Coronary artery (tissue), 2 donors: ENCODE measurements around the gene CCDC69.

Source experiments
- DNase-seq: peaks from one replicate; pipeline ENCODE4 v3.0.0-alpha.2; 2017; ENCODE audit warnings: low spot score
- H3K27ac ChIP-seq, 2 donors: fragments of 200-600 bp; sonication (generic); one replicate each; pipeline ENCODE4 v1.5.1; 2016 to 2019
- H3K4me3 ChIP-seq: fragments of 200-600 bp; sonication (generic); 2 replicates; pipeline ENCODE4 v1.5.1; 2016; ENCODE audit warnings: mild to moderate bottlenecking, moderate library complexity
- TF ChIP-seq, protein P1 (sequence below): fragments of 200-600 bp; sonication (generic); IDR thresholded peaks from one replicate; pipeline ENCODE4 v1.5.1; 2019; ENCODE audit warnings: antibody characterized with exemption

CCDC69 gene

DNA sequence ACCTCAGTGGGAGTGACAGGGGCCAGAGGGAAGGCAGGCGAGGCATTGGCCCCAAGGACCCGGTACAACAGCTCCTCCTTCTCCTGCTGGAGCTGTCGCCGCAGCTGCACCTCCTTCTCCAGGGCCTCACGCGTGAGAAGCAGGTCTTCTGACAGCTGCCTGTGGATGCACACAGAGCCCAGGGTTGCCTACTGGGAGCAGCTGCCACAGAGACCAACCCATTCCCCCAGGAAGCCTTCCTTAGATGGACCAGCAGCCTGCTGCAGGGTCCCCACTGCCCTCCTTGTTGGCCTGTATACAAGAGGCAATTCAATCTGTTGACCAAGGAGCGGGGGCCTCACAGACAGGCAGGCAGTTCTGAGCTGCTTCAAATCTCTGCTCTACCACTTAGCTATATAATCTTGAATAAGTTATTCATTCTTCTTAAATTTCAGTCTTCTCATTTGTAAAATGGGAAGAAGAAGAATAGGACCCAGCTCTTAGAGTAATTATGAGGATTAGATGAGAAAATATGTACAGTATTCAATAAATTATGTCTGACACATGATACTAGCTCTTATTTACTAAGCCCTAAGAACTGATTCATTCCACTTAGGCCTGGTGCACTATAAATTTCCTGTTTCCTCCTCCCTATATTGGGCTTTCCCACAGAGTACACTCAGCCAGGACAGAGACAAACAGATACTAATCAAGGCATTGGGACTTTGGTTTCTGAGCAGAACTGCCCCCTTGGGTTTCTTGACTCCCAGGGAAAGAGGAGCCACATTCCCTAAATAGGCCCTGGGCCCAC lies 40.2 kb downstream of the CCDC69 start:
- TF ChIP-seq, protein P1, sequence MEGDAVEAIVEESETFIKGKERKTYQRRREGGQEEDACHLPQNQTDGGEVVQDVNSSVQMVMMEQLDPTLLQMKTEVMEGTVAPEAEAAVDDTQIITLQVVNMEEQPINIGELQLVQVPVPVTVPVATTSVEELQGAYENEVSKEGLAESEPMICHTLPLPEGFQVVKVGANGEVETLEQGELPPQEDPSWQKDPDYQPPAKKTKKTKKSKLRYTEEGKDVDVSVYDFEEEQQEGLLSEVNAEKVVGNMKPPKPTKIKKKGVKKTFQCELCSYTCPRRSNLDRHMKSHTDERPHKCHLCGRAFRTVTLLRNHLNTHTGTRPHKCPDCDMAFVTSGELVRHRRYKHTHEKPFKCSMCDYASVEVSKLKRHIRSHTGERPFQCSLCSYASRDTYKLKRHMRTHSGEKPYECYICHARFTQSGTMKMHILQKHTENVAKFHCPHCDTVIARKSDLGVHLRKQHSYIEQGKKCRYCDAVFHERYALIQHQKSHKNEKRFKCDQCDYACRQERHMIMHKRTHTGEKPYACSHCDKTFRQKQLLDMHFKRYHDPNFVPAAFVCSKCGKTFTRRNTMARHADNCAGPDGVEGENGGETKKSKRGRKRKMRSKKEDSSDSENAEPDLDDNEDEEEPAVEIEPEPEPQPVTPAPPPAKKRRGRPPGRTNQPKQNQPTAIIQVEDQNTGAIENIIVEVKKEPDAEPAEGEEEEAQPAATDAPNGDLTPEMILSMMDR: no peak
- H3K4me3 ChIP-seq: no peak overlapping the region
- H3K27ac ChIP-seq: no peak overlapping the region
- DNase-seq: no peak

DNA sequence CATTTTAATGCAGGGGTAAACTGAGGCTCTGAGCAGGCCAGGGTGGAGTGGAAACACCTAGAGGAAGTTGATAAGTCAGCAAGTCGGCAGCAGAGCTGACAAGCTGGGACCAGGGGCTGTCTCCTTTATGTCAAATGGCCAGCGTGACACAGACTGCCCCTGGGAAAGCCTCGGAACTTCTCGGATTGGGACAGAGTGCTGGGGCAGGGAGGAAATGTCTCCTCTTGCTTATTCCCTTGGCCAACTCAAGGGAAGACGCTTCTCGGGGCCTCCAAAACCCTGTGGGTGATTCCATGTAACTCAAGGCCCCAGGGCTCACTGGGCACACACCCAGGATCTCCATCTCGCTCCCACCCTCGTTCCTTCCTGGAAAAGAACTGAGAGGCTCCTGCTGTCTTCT lies 40.9 kb downstream of the CCDC69 start:
- no peak for DNase-seq
- TF ChIP-seq, protein P1: no peak
- H3K4me3 ChIP-seq: no peak overlapping the region
- H3K27ac ChIP-seq: no peak overlapping the region

DNA sequence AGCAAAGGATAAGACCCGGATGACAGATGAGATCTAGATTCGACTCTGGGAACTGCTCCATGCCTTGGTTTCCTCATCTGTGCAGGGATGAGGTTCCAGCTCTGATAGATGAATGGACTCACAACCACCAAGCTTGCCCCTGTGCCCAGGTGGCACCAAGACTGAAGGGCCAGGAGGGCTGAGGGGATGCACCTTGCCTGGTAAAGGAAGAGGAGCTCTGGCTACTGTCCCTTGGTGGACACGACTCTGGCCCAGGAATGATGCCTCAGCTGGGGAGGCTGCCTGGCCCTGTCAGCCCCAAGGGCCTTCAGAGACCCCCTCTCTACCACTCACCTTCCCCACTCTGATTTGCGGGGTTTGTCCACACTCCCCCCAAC lies 41.4 kb downstream of the CCDC69 start:
- DNase-seq: no peak
- Histone ChIP-seq H3K4me3 (no peak overlapping the region), H3K27ac (no peak overlapping the region)
- TF ChIP-seq, protein P1: no peak

DNA sequence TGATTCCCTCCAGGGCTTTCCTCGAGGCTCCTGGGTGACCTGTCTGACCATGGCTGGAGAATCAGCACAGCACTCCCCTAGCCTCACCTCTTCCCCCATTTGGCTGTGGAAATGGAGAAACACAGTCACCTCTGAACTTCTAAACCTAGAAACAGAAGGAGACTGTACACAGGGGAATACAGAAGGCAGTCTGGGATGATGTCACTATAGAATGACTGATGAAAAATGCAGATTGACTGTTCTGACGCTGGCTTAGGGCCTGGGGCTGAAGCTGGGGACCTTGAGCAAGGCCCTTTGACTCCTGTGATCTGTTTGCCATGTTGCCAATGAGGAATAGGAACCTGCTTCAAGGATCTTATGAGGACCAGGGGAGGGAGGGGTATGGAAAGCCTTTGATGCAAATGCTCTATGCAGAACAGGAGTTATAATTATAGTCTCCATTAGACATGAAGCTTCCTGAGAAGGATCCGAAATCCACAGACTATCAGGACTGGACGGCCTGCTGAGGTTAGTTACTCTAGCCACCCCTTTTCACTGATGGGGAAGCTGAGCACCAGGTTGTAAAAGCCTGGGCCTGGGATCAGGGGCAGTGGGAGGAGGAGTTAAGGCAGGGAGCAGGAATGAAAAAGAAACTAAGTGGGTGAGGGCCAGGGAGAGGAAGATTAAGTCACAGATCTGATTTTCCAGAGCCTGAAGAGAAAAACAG lies 41.9 kb downstream of the CCDC69 start:
- no peak overlapping the region for H3K4me3 ChIP-seq
- no peak overlapping the region for H3K27ac ChIP-seq
- DNase-seq: no peak
- TF ChIP-seq, protein P1: no peak

DNA sequence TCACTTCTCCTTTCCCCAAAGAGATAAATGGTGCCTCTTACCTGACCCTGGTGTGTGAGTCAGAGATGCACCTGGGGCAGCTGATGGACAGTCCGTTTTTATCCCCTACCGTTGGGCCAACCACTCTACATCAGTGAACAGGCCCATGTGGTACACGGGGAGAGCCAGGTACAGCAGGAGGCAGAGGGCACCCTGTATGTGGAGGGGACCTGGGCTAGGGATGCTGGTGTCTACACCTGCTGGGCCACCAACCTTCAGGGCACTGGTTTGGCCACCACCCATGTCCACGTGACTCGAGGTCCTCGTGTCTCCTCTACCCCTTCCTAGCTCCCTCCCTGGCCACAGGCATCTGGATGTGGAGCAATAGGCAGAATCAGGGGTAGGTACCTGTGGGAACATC lies 43.6 kb downstream of the CCDC69 start:
- no peak for DNase-seq
- Histone ChIP-seq H3K27ac (no peak overlapping the region), H3K4me3 (no peak overlapping the region)
- TF ChIP-seq, protein P1: no peak

DNA sequence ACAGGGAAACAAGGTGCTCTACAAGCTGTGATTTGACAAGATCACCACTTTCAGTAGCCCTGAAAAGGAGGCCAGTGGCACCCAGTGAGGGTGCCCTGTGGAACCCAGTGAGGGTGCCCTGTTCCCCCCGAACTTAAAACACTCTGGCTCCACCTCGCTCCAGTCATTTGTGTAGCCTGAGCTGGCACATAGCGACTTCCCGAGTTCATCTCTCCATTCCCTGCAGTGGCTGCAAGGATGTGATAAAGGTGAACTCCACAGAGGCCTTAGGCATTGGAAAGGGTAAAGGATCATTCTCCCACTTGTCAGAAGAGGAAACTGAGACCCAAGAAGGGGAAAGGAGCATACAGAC lies 44.4 kb downstream of the CCDC69 start:
- no peak overlapping the region for H3K4me3 ChIP-seq
- no peak overlapping the region for H3K27ac ChIP-seq
- peak; percentile 9 for DNase-seq
- TF ChIP-seq, protein P1: no peak
